Measurements from ENCODE around the gene CHI3L2. TPM values are rescaled to one million over a fixed set of nuclear protein-coding genes. Genes with fewer than 3 reads are reported as not detected.

The CHI3L2 gene
- total and polyA plus RNA-seq, 2 of the 13 experiments (the other 11 are each of a cell fraction or from before 2014, with no cell fraction given) = 0.46 to 1.7 TPM

- TF ChIP-seq FOXA1 (IDR thresholded peaks at IDR 0.05) = no peak
- TF ChIP-seq FOXA1 (CRISPR knock-in tag; IDR thresholded peaks at IDR 0.05) = no peak
Observed at GRCh38 chr1:111242805-111243523, 15.5 kb downstream of the CHI3L2 start (continued).

- H3K79me2 ChIP-seq (ENCODE audit: insufficient read depth, low read length) = no peaks in the 10 kb centered on the region
- no TSS peak for BruUV-seq (replicated peaks)
- peak; percentile 53 for DNase-seq (ENCODE audit: low spot score)
- no peak overlapping the region for H3K4me3 ChIP-seq (replicated peaks in 1 of 3; ENCODE audit: insufficient read depth in 1 of 3, low read depth in 2 of 3, low read length in 3 of 3)
- H3K9me3 ChIP-seq (ENCODE audit: low read length) = no peaks in the 10 kb centered on the region
- FAIRE-seq = no peak
- POLR2A ChIA-PET = interaction anchor here (1.2 kb wide), 1 partner anchor 9 kb away, joined by 4 read pairs; no protein-coding TSS in a partner anchor
- CTCF ChIA-PET (ENCODE audit: low intra/inter-chr PET ratio, low total read pairs) = no interaction called here
- intact Hi-C loops (cut with micrococcal nuclease; ENCODE audit: unreplicated experiment) = no loop called here
- H3K4me1 ChIP-seq (ENCODE audit: insufficient read depth, low read length) = peaks cover 98% of the 10 kb centered on the region
- peak overlapping the region; percentile 56 for H3K27ac ChIP-seq (ENCODE audit: extremely low read length, insufficient read depth, low read length)
- no peak overlapping the region for H2AFZ ChIP-seq (ENCODE audit: low read length)
- H3K9ac ChIP-seq (ENCODE audit: insufficient read depth, low read depth, low read length) = peak overlapping the region; percentile 21; the same call in 1 of the 2 replicates
- H4K20me1 ChIP-seq (ENCODE audit: insufficient read depth, low read length) = no peaks in the 10 kb centered on the region
- in situ Hi-C loops (cut with HindIII; ENCODE audit: extremely low pct_ligation_motif_present, low pct_unique_long_range_greater_than_20kb) = no loop called here
- no peaks in the 10 kb centered on the region for H3K36me3 ChIP-seq (replicated peaks in 1 of 2; ENCODE audit: control insufficient read depth in 1 of 2, insufficient read depth in 2 of 2, low read length in 2 of 2)
- peak; percentile 47 for ATAC-seq
- peak overlapping the region; percentile 47 for H3K4me2 ChIP-seq (ENCODE audit: low read depth, low read length)
- WGBS (ENCODE audit: low lambda C conversion rate) = 24% methylated on average over 5 of the region's 5 CpGs
- no peaks in the 10 kb centered on the region for H3K27me3 ChIP-seq (ENCODE audit: control insufficient read depth in 1 of 2, insufficient read depth in 2 of 2, low read length in 2 of 2)
- no peak for TF ChIP-seq MED8 (CRISPR knock-in tag; IDR thresholded peaks at IDR 0.05; ENCODE audit: insufficient replicate concordance)
- TF ChIP-seq KAT7 (CRISPR knock-in tag; IDR thresholded peaks at IDR 0.05; ENCODE audit: borderline replicate concordance) = no peak
- TF ChIP-seq HMG20A (CRISPR knock-in tag; IDR thresholded peaks at IDR 0.05; ENCODE audit: borderline replicate concordance) = peak; percentile 61; the same call in 1 of the 2 replicates
- TF ChIP-seq SMARCE1 (IDR thresholded peaks at IDR 0.05; ENCODE audit: borderline replicate concordance) = no peak
- no peak for TF ChIP-seq SRF (IDR thresholded peaks at IDR 0.05; ENCODE audit: low read depth, low read length)
- TF ChIP-seq MAZ (IDR thresholded peaks at IDR 0.05; ENCODE audit: borderline replicate concordance, low read depth, low read length) = no peak
- TF ChIP-seq MAZ (CRISPR knock-in tag; IDR thresholded peaks at IDR 0.05; ENCODE audit: low read depth) = no peak
- no peak for TF ChIP-seq SOX6 (IDR thresholded peaks at IDR 0.05)
- TF ChIP-seq SOX6 (CRISPR knock-in tag; IDR thresholded peaks at IDR 0.05) = peak; percentile 65
- peak; percentile 95 for TF ChIP-seq THRA (CRISPR knock-in tag; IDR thresholded peaks at IDR 0.05; ENCODE audit: borderline replicate concordance)
- no peak for TF ChIP-seq PHB2 (IDR thresholded peaks at IDR 0.05; ENCODE audit: partially characterized antibody)
- no peak for TF ChIP-seq KLF6 (CRISPR knock-in tag; IDR thresholded peaks at IDR 0.05)
- TF ChIP-seq HMG20B (CRISPR knock-in tag; conservative IDR thresholded peaks at IDR 0.05) = 0 out of 2 replicates have a peak, but pooled peaks have one; percentile 19
- no peak for TF ChIP-seq IRF2 (CRISPR knock-in tag; IDR thresholded peaks at IDR 0.05)
- TF ChIP-seq GMEB1 (CRISPR knock-in tag; IDR thresholded peaks at IDR 0.05; ENCODE audit: borderline replicate concordance) = no peak
- TF ChIP-seq HOMEZ (CRISPR knock-in tag; IDR thresholded peaks at IDR 0.05; ENCODE audit: low read depth) = peak; percentile 58; the same call in 1 of the 2 replicates
- peak; percentile 47; the same call in 1 of the 2 replicates for TF ChIP-seq GATA4 (IDR thresholded peaks at IDR 0.05; ENCODE audit: borderline replicate concordance, low read depth)
Observed at GRCh38 chr1:111247125-111247838, 19.8 kb downstream of the CHI3L2 start.

Data from HepG2 (cell line).